PC-9 (cell line): ENCODE data around the gene DOCK1. TPM values are rescaled to one million over a fixed set of nuclear protein-coding genes. Genes with fewer than 3 reads are reported as not detected.

ENCODE experiments used
- BruUV-seq: library from RNA; stranded (reverse); fragments of 400-500 nt; replicated peaks from 2 replicates; lab custom pipeline; 2021; lab: Mats Ljungman, UMichigan
- CTCF ChIA-PET: fragments of 300-600 bp; sonication (Branson Sonifier 250); formaldehyde crosslinking; loops from one replicate; lab custom pipeline; 2022; ENCODE audit warnings: antibody characterized with exemption; lab: Charles Lee
- POLR2A ChIA-PET: fragments of 300-600 bp; sonication (Branson Sonifier 250); formaldehyde crosslinking; loops from one replicate; lab custom pipeline; 2022; ENCODE audit warnings: antibody characterized with exemption; ENCODE audit not compliant: unreplicated experiment; lab: Charles Lee
- DNase-seq, 2 experiments: peaks; one replicate each; pipeline versions ENCODE4 v3.0.0 to v3.0.0-alpha.2; 2015 to 2022; ENCODE audit warnings: mixed read lengths in 1 of 2
- H2AFZ ChIP-seq: fragments of 200-600 bp; sonication (generic); 2 replicates; pipeline ENCODE4 v1.8.1; 2017; ENCODE audit warnings: antibody characterized with exemption
- H3F3A ChIP-seq: fragments of 200-600 bp; sonication (generic); 2 replicates; pipeline ENCODE4 v1.8.1; 2017; ENCODE audit warnings: antibody characterized with exemption, mild to moderate bottlenecking, low read depth; ENCODE audit not compliant: insufficient read depth
- H3K27ac ChIP-seq: fragments of 200-600 bp; sonication (generic); 2 replicates; pipeline ENCODE4 v1.6.1; 2016; ENCODE audit warnings: mixed run types
- H3K27me3 ChIP-seq: fragments of 200-600 bp; sonication (generic); 2 replicates; pipeline ENCODE4 v1.6.1; 2016; ENCODE audit warnings: low read depth, mixed run types; ENCODE audit not compliant: insufficient read depth
- H3K36me3 ChIP-seq: fragments of 200-600 bp; sonication (generic); 2 replicates; pipeline ENCODE4 v1.6.1; 2016; ENCODE audit warnings: low read depth, mixed run types
- H3K4me1 ChIP-seq: fragments of 200-600 bp; sonication (generic); replicated peaks from 2 replicates; pipeline ENCODE4 v1.6.1; 2016; ENCODE audit warnings: mixed run types; ENCODE audit not compliant: insufficient read depth
- H3K4me2 ChIP-seq: fragments of 200-600 bp; sonication (generic); 2 replicates; pipeline ENCODE4 v1.6.1; 2017; ENCODE audit warnings: mixed run types
- H3K4me3 ChIP-seq: fragments of 200-600 bp; sonication (generic); 2 replicates; pipeline ENCODE4 v1.6.1; 2016; ENCODE audit warnings: mixed run types
- H3K79me2 ChIP-seq: fragments of 200-600 bp; sonication (generic); 2 replicates; pipeline ENCODE4 v1.6.1; 2017; ENCODE audit warnings: low read depth, mixed run types
- H3K9me2 ChIP-seq: fragments of 200-600 bp; sonication (generic); 2 replicates; pipeline ENCODE4 v1.8.1; 2017; ENCODE audit warnings: mild to moderate bottlenecking; ENCODE audit not compliant: insufficient read depth
- H3K9me3 ChIP-seq: fragments of 200-600 bp; sonication (generic); 2 replicates; pipeline ENCODE4 v1.8.1; 2016; ENCODE audit warnings: low read depth; ENCODE audit not compliant: insufficient read depth
- H4K20me1 ChIP-seq: fragments of 200-600 bp; sonication (generic); 2 replicates; pipeline ENCODE4 v1.8.1; 2017; ENCODE audit not compliant: insufficient read depth
- EZH2 ChIP-seq: fragments of 200-600 bp; sonication (generic); IDR thresholded peaks from 2 replicates; pipeline ENCODE4 v1.8.0; 2017; ENCODE audit warnings: antibody characterized with exemption, low read depth
- intact Hi-C: fragments of 100-400 bp; cut with micrococcal nuclease; formaldehyde crosslinking; loops from one replicate; pipeline ENCODE4 v1.10.0; 2022; ENCODE audit not compliant: unreplicated experiment
- total RNA-seq: library from RNA; stranded (reverse); gene quantifications from 2 replicates; pipeline ENCODE4 v1.2.3, GENCODE V29; 2021
- TF ChIP-seq, protein P1 (sequence below): fragments of 200-600 bp; sonication (generic); conservative IDR thresholded peaks from 2 replicates; pipeline ENCODE4 v1.6.1; 2017; ENCODE audit warnings: mixed run types, antibody characterized with exemption, mild to moderate bottlenecking, moderate library complexity

Gene DOCK1
- total RNA-seq, 1 experiment from 2014 or later, result 24.8 TPM

DNA sequence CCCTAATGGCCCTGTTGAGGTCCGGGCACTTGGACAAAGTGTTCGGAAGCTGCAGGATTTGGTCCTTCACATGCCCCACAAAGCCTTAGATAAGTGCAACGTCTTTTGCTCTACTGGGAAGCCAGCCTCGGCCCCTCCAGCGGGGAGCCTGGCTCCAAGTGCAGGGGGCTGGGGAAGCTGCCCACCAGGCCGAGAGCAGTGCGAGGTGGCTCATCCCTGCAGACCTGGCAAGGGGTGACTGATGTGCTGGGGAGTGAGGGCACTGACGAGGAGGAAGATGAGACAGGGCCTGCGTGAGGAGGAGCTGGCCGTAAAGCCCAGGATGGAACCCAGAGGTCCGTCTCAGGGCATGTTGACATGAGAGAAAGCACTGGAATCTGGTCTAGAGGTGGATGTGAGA is 508.1 kb downstream of the DOCK1 start:
- no peaks in the 10 kb centered on the region for H3K79me2 ChIP-seq
- intact Hi-C loops, result no loop called here
- no peak for TF ChIP-seq EZH2
- TF ChIP-seq, protein P1, sequence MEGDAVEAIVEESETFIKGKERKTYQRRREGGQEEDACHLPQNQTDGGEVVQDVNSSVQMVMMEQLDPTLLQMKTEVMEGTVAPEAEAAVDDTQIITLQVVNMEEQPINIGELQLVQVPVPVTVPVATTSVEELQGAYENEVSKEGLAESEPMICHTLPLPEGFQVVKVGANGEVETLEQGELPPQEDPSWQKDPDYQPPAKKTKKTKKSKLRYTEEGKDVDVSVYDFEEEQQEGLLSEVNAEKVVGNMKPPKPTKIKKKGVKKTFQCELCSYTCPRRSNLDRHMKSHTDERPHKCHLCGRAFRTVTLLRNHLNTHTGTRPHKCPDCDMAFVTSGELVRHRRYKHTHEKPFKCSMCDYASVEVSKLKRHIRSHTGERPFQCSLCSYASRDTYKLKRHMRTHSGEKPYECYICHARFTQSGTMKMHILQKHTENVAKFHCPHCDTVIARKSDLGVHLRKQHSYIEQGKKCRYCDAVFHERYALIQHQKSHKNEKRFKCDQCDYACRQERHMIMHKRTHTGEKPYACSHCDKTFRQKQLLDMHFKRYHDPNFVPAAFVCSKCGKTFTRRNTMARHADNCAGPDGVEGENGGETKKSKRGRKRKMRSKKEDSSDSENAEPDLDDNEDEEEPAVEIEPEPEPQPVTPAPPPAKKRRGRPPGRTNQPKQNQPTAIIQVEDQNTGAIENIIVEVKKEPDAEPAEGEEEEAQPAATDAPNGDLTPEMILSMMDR, result no peak
- no peak overlapping the region for H3K27ac ChIP-seq
- H2AFZ ChIP-seq, result no peak overlapping the region
- H3K4me1 ChIP-seq, result no peaks in the 10 kb centered on the region
- BruUV-seq, result no TSS peak
- H3F3A ChIP-seq, result no peaks in the 10 kb centered on the region
- no peaks in the 10 kb centered on the region for H3K27me3 ChIP-seq
- DNase-seq, result no peak
- no peaks in the 10 kb centered on the region for H3K9me2 ChIP-seq
- H3K9me3 ChIP-seq, result no peaks in the 10 kb centered on the region
- POLR2A ChIA-PET, result no interaction called here
- CTCF ChIA-PET, result no interaction called here
- H3K4me2 ChIP-seq, result no peak overlapping the region
- H3K4me3 ChIP-seq, result no peak overlapping the region
- no peaks in the 10 kb centered on the region for H3K36me3 ChIP-seq
- no peaks in the 10 kb centered on the region for H4K20me1 ChIP-seq

DNA sequence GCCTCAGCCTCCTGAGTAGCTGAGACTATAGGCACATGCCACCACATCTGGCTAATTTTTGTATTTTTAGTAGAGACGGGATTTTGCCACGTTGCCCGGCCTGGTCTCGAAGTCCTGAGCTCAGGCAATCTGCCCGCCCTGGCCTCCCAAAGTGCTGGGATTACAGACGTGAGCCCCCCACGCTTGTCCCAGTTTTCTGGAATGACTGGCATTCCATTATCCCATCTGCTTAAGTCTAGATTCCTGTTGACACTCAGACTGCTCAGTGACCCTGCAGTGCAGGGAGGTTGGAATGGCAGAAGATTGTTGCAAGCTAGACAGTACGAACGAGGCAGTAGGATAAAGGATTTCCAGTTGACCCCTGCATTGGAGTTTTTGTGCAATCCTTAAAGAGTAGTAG is 508.8 kb downstream of the DOCK1 start:
- no TSS peak for BruUV-seq
- no peaks in the 10 kb centered on the region for H3F3A ChIP-seq
- no peak overlapping the region for H3K4me2 ChIP-seq
- H3K79me2 ChIP-seq, result no peaks in the 10 kb centered on the region
- no peaks in the 10 kb centered on the region for H4K20me1 ChIP-seq
- H3K9me3 ChIP-seq, result no peaks in the 10 kb centered on the region
- H3K27ac ChIP-seq, result no peak overlapping the region
- TF ChIP-seq, protein P1, result no peak
- intact Hi-C loops, result no loop called here
- DNase-seq, result no peak
- ChIA-PET POLR2A (no interaction called here), CTCF (no interaction called here)
- H3K9me2 ChIP-seq, result no peaks in the 10 kb centered on the region
- no peaks in the 10 kb centered on the region for H3K4me1 ChIP-seq
- no peak overlapping the region for H2AFZ ChIP-seq
- no peaks in the 10 kb centered on the region for H3K36me3 ChIP-seq
- H3K27me3 ChIP-seq, result no peaks in the 10 kb centered on the region
- H3K4me3 ChIP-seq, result no peak overlapping the region

DNA sequence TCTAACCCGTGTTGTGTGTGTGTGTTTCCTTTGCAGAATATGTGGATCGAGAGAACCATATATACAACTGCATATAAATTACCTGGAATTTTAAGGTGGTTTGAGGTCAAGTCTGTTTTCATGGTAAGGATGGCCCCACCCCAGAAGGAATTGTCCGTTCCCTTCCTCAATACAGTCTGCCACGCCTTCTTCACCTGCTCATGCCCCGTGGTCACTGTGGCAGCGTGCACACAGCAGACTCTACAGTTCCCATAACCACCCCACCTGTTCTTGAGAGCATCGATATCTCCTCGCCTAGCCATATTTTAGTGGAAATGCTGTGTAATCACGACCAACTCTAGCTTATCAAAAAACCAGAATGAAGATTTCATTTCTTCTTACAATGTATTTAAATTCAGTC is 509.9 kb downstream of the DOCK1 start:
- CTCF ChIA-PET, result no interaction called here
- Histone ChIP-seq H3K79me2 (no peaks in the 10 kb centered on the region), H3K9me3 (no peaks in the 10 kb centered on the region), H2AFZ (no peak overlapping the region), H3F3A (no peaks in the 10 kb centered on the region), H3K4me3 (no peak overlapping the region), H3K4me2 (no peak overlapping the region), H3K4me1 (no peaks in the 10 kb centered on the region), H3K9me2 (no peaks in the 10 kb centered on the region), H3K36me3 (no peaks in the 10 kb centered on the region), H3K27me3 (no peaks in the 10 kb centered on the region), H3K27ac (no peak overlapping the region), H4K20me1 (no peaks in the 10 kb centered on the region)
- POLR2A ChIA-PET, result no interaction called here
- no peak for DNase-seq
- no TSS peak for BruUV-seq
- no peak for TF ChIP-seq EZH2
- TF ChIP-seq, protein P1, result no peak
- intact Hi-C loops, result no loop called here
